GM21737 (cell line): ENCODE results near the gene KRTAP29-1.
"Not testable (repeated sequence)": the region's sequence is repeated elsewhere in the genome, so short reads cannot be mapped to it uniquely, and the experiment has no call there.

Source experiments
- ATAC-seq: cut with Tn5 transposase; IDR thresholded peaks from one replicate; pipeline ENCODE4 v1.9.1; 2021; ENCODE audit warnings: mild to moderate bottlenecking, moderate library complexity; ENCODE audit not compliant: unreplicated experiment

KRTAP29-1 gene

DNA sequence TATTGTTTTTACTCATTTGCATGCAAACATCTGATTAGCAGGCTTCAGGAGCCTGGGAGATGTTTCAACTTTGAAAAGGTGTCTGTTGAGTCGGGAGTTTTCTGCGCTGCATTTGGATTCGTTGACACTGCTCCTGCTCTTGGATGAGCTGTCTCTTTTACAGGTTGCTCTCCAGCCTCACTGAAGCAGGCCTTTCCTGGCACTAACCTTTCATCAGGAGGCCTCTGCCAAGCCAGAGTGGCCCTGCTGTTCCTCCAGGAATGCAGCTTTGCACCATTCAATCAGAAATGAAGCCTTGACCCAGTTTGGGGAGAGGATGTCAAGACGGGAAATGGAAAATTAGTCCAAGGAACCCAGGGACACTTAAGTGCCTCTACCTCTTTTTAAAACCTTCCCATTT lies 330 bp upstream of the KRTAP29-1 start:
- ATAC-seq: no peak

DNA sequence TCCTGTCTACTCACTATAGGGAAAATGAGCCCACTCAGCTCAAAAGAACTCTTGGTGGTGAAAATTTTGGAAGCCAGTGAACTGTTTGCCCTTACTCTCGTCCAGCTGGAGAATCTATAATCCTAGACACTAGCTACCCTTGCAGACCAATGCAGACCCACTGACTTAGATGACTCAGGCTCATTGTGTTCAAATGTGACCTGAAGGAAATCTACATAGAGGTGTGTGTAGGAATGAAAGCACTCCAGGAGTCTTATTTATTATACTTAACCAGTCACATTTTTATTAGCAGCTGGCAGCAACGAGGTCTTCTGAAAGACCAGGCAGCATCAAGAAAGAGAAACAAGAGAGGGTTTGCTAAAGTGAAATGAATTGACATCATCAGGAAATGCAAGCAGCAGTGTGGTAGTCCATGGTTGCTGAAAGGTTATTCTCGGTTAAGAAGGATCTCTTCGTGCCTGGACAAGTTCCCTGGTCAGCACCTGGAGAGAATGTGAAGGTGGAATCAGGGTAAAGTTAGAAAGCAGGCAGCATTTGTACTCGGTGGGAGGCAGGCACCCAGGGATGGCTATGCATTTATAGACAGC lies 1.4 kb downstream of the KRTAP29-1 start:
- no peak for ATAC-seq

DNA sequence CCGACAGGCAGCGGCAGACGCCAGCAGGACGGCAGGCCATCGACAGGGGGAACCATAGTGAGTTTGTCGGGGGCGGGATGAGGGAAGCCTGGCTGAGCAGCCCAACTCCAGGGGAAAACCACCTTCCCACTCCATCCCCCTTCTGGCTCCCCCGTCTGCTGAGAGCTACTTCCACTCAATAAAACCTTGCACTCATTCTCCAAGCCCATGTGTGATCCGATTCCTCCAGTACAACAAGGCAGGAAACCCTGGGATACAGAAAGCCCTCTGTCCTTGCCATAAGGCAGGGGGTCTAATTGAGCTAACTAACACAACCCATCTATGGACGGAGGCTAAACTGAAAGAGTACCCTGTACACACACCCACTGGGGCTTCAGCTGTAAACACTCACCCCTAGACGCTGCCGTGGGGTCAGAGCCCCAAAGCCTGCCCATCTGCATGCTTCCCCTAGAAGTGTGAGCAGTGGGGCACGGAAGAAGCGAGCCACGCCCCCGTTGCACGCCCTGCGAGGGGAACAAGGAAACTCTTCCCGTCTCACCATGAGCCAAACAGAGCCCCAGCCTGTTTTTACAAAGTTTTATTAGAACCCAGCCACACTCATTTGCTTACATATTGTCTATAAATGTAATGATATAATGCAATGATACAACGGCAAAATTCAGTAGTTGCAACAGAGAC lies 4.1 kb downstream of the KRTAP29-1 start:
- no peak for ATAC-seq

DNA sequence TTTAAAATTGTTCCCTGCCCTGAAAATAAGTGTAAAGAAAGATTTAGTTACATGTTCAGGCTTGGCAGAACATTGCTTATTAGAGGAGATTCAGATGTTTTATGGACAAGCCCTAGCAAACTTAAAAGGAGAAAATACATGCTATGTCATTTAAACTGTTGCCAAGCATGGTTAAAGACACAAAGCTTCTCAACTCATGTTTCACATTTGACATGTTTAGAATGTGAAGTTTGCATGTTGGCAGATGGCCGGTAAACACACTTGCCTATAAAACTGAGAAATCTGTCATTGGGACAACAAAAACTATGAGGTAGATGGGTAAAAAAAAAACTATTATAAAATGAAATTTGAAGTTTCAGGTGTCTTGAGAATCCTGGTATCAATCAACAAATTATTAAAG lies 5.8 kb downstream of the KRTAP29-1 start:
- ATAC-seq: no peak

DNA sequence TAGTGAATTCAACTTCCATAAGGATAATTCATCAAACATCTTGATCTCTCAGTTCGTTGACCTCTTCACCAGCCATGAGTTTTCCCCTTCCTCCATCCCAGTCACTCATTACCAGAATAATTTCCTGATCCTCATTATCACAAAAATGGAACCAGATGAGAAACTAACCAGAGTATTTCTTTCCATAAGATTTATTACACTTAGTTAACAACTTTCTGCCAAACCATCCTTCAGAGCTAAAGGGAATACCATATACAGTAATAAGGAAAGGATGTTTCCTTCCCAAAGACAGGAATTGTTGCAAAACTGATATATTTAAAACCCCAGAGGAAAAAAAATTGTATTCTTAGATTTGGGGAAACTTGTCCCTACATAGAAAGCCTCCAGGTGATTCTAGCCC lies 8.6 kb downstream of the KRTAP29-1 start:
- ATAC-seq: no peak

DNA sequence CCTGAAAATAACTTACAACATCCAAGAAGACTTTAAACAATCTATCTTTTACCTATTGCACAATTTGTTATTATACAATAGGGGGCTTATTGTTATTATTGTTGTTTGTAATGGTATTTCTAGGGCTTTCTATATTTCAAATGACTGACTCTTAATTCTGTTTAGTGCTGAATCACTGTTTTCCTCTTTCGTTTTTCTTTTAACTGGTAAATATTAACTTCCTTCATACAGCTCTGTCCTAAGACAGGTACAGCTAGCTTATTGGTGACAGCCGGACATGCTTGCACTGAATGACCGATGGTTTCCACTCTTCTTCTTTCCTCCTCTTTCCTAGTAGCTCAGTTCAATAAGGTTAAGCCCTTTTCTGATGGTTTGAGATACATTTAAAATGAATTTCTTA lies 15.6 kb downstream of the KRTAP29-1 start:
- no peak for ATAC-seq

DNA sequence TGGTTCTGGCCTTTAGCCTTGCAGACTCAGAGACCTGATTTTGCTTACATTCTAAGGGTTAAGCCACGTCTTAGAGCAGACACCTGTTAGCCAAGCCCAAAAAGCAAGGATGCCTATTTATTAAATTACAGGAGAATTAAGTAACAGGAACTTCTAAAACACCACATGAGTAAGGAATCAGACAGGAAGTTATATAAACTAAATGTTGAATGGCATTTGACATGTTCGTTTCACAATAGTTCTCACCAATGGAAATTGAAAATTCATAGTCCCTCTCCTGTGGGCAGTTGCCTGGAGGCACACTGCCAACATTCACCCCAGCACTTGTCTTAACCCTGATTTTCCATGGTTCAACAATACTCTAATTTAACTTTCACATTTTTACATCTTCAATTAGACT lies 18.1 kb downstream of the KRTAP29-1 start:
- ATAC-seq: no peak

DNA sequence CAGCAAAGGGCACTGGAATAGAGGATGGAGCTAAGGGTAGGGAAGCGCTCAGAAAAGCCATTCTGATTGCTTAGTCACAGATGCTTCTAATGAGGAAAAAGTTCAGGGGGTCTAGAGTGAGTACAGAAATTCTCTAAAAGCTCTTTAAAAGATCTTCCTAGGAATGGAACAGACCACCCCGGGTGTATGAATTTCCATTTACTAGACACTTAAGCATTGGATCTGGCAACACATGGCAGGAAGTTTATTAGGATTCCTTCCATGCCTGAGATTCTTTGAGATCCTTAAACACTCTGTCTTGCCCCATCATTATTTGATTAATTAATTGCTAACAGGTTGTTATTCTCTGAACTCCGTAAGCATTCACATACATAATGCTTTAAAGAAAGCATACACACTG lies 18.6 kb downstream of the KRTAP29-1 start:
- ATAC-seq: no peak

DNA sequence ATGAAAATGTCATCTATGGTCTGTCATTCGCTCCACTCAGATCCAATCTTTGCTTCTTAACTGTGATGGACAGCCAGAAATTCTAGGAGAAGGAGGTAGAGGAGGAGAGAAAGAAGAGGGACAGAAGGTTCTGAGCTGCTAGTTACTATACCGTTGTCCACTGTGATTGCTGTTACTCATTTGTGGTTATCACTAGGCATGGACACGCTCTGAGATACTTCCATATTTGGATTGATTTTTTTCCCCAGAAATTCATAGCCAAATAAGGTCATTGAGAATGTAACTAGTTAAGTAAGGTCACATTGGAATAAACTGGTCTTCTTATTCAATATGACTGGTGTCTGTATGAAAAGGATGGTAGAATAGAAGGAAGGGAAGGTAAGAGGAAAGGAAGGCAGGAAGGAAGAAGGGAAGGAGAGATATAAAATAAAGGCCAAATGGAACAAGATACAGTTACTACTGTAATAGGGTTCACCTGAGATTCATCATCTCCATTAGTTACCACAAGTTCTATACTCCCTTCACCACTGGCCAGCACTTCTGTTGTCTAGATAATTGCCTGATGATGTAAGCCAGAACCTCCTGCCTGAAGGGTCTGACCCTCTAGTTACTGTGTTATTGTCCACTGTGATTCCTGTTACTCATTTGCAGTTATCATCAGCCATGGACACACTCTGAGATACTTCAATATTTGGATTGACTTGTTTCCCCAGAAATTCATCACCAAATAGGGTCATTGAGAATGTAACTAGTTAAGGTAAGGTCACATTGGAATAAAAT lies 24.3 kb downstream of the KRTAP29-1 start:
- no peak for ATAC-seq

DNA sequence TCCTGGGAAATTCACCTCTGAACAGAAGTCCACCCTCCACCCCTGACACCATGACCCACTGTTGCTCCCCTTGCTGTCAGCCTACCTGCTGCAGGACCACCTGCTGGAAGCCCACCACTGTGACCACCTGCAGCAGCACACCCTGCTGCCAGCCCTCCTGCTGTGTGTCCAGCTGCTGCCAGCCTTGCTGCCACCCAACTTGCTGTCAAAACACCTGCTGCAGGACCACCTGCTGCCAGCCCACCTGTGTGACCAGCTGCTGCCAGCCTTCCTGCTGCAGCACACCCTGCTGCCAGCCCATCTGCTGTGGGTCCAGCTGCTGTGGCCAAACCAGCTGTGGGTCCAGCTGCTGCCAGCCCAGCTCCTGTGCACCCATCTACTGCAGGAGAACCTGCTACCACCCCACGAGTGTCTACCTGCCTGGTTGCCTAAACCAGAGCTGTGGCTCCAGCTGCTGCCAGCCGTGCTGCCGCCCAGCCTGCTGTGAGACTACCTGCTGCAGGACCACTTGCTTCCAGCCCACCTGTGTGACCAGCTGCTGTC lies 26.9 kb downstream of the KRTAP29-1 start, which contains the start of gene KRTAP9-7:
Gene KRTAP9-7 (plus strand): TSS at position 51 of the 543 bp plus-strand sequence. CDS start 0 bp downstream, at position 51.
- ATAC-seq: not testable (repeated sequence)

DNA sequence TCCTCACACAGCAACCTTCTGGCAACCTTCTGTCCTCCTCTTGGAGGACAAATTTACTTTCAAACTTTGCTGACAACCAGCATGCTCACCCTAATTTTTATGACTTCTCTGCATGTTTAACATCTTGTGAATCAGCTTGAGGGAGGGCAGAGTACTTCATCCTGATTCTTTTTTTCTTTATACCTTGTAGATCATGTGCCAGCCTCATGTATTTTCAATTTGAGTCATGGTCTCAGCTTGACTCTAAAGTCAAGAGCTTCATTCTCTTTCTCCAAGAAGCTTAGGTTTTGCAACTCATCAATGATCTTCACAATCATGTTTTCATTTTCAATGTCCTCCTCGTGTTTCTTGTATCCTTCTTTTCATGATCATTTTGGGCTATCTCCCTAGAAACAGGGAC lies 30.8 kb downstream of the KRTAP29-1 start:
- ATAC-seq: no peak

- ATAC-seq: not testable (repeated sequence)
Observed at GRCh38 chr17:41271323-41271722, 31.3 kb downstream of the KRTAP29-1 start.

- ATAC-seq: no peak
Observed at GRCh38 chr17:41267711-41268110, 34.9 kb downstream of the KRTAP29-1 start.

DNA sequence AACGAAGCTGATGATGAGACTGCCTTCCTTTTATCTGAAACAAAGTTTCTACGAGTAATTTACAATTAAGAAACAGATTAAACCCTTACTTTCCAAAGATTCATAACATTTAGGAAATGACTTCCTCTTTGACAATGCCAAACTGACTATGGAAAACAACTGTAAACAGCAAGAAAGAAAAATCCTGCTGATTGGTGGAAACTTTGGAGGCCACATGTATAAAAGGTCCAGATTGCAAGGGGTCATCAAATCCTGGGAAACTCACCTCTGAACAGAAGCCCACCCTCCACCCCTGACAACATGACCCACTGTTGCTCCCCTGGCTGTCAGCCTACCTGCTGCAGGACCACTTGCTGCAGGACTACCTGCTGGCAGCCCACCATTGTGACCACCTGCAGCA lies 37.6 kb downstream of the KRTAP29-1 start, which contains the start of gene KRTAP9-6:
Gene KRTAP9-6 (plus strand): TSS at position 301 of the 400 bp plus-strand sequence. CDS start 0 bp downstream, at position 301.
- no peak for ATAC-seq

DNA sequence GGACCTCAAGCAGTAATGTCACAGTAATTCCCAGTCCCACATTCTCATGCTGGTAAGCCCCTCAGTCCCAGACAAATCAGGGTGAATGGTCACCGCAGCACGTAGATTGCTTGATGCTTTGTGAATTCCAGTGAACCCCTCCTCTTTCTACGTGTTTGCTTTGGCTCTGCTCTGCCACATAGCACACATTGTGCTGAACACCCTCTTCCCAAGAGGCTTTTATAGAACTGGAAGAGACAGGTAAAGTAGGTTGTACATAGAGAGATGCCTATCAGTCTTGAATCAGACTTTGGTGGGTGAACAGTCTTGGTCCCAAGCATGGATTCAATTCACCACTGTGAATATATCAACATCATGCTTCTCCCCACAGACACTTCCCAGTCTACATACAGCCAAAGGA lies 38.1 kb downstream of the KRTAP29-1 start:
- ATAC-seq: no peak

DNA sequence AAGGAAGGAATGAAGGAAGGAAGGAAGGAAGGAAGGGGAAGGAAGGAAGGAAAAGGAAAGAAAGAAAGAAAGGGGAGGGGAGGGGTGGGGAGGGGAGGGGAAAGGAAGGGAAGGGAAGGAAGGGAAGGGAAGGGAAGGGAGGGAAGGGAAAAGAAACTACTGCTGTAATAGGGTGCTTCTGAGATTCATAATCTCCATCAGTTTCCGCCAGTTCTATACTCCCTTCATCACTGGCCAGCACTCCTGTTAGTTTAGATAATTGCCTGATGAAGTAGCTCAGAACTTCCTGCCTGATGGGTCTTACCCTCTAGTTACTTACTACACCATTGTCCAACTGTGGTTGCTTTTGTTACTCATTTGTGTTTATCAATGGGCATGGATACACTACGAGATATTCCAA lies 39.4 kb downstream of the KRTAP29-1 start:
- no peak for ATAC-seq

DNA sequence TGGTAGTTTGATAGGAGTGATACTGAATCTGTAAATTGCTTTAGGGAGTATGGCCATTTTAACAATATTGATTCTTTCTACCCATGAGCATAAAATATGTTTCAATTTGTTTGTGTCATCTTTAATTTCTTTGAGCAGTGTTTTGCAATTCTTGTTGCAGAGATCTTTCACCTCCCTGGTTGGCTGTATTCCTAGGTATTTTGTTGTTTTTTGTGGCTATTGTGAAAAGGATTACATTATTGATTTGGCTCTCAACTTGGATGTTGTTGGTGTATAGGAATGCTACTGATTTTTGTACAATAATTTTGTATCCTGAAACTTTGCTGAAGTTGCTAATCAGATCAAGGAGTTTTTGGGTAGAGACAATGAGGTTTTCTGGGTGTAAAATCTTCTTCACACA lies 44.2 kb downstream of the KRTAP29-1 start:
- no peak for ATAC-seq

DNA sequence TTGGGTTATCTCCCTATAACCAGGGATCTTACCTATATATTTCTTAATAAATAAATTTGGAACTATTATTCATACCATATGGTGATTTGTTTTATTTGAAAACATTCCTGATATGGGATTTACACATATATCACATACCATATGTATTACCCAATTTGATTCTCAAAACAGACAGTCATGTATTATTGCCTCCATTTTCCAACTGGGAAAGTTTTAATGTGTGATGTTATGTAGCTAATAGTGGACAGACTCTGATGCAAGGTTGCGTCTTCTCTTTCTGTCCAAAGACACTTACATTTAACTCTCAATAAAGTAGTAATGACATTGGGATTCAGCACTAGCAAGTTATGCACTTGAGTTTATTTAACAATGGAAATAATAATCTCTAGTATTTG lies 46.4 kb downstream of the KRTAP29-1 start:
- no peak for ATAC-seq

GRCh38 chr17:41255381-41256290 lies 47.0 kb downstream of the KRTAP29-1 start, which contains the start of gene KRTAP9-9:
Gene KRTAP9-9 (plus strand): TSS chr17:41255384.
- ATAC-seq: not testable (repeated sequence)

DNA sequence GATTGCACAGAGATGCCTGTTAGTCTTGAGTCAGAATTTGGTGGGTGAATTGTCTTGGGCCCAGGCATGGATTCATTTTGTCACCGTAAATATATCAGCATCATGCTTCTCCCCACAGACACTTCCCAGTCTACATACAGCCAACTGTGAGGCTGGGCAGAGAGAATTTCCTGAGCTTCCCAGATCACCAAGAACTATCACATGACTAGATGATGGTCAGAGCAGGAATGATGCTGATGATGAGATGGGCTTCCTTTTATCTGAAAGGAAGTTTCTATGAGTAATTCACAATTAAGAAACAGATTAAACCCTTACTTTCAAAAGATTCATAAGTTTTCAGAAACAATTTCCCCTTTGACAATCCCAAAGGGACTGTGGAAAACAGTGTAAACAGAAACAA lies 47.8 kb downstream of the KRTAP29-1 start:
- ATAC-seq: no peak
